ENCODE measurements around the gene CCL23. TPM values are rescaled to one million over a fixed set of nuclear protein-coding genes. Genes with fewer than 3 reads are reported as not detected.
A peak's percentile ranks its signal among the peaks of the same experiment; 100 is the strongest.

CCL23 gene
- total RNA-seq, 1 experiment from 2014 or later, result not detected

DNA sequence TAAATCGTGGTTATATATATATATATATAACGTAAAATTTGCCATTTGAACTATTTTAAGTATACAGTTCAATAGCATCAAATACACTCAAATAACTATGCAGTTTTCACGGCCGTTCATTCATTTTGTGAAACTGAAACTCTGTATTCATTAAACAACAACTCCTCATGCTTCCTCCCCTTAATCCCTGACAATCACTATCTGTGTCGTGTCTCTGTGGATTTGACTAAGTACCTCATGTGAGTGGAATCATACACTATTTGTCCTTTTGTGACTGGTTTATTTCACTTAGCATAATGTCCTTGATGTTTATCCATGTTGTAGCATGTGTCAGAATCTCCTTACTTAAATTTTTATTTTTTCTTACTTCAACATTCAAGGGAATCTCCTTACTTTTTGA lies 2.8 kb downstream of the CCL23 start:
- ChIA-PET CTCF (no interaction called here), POLR2A (ENCODE audit: unreplicated experiment) (no interaction called here)
- no peak overlapping the region for H3K4me2 ChIP-seq (ENCODE audit: low read length)
- H3K36me3 ChIP-seq (ENCODE audit: low read depth, low read length), result no peaks in the 10 kb centered on the region
- no peaks in the 10 kb centered on the region for H3K9me3 ChIP-seq (ENCODE audit: low read length)
- no peaks in the 10 kb centered on the region for H3K4me1 ChIP-seq (ENCODE audit: insufficient read depth, low read length)
- H3F3A ChIP-seq (ENCODE audit: low read length, unreplicated experiment), result no peaks in the 10 kb centered on the region
- H3K79me2 ChIP-seq (ENCODE audit: low read length), result no peaks in the 10 kb centered on the region
- peaks cover 15% of the 10 kb centered on the region for H3K27me3 ChIP-seq (ENCODE audit: low read length)
- no peak overlapping the region for H2AFZ ChIP-seq (ENCODE audit: low read length)
- no peaks in the 10 kb centered on the region for H3K9me2 ChIP-seq (replicated peaks; ENCODE audit: low read length)
- no peak overlapping the region for H3K4me3 ChIP-seq (ENCODE audit: low read length)
- no peak overlapping the region for H3K27ac ChIP-seq (ENCODE audit: low read length)
- H4K20me1 ChIP-seq (ENCODE audit: low read length), result no peaks in the 10 kb centered on the region
- no TSS peak for BruUV-seq (replicated peaks)
- ATAC-seq (no peak), DNase-seq (no peak)
- intact Hi-C loops (cut with micrococcal nuclease), result no loop called here
- no peak for TF ChIP-seq EZH2 (IDR thresholded peaks at IDR 0.05; ENCODE audit: low read length, unreplicated experiment)
- no peak for TF ChIP-seq EZH2phosphoT487 (IDR thresholded peaks at IDR 0.05; ENCODE audit: borderline replicate concordance, low read length)
- TF ChIP-seq, protein P1, sequence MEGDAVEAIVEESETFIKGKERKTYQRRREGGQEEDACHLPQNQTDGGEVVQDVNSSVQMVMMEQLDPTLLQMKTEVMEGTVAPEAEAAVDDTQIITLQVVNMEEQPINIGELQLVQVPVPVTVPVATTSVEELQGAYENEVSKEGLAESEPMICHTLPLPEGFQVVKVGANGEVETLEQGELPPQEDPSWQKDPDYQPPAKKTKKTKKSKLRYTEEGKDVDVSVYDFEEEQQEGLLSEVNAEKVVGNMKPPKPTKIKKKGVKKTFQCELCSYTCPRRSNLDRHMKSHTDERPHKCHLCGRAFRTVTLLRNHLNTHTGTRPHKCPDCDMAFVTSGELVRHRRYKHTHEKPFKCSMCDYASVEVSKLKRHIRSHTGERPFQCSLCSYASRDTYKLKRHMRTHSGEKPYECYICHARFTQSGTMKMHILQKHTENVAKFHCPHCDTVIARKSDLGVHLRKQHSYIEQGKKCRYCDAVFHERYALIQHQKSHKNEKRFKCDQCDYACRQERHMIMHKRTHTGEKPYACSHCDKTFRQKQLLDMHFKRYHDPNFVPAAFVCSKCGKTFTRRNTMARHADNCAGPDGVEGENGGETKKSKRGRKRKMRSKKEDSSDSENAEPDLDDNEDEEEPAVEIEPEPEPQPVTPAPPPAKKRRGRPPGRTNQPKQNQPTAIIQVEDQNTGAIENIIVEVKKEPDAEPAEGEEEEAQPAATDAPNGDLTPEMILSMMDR (conservative IDR thresholded peaks at IDR 0.05; ENCODE audit: low read depth, low read length), result no peak
- no peak overlapping the region for H3K9ac ChIP-seq (ENCODE audit: low read length)

GRCh38 chr17:36011201-36011600 lies 6.6 kb downstream of the CCL23 start:
- no peak for DNase-seq
- Histone ChIP-seq H3K4me2 (ENCODE audit: low read length) (no peak overlapping the region), H3K4me1 (ENCODE audit: insufficient read depth, low read length) (no peaks in the 10 kb centered on the region), H2AFZ (ENCODE audit: low read length) (no peak overlapping the region), H3K27me3 (ENCODE audit: low read length) (peaks cover 13% of the 10 kb centered on the region), H3K9me3 (ENCODE audit: low read length) (no peaks in the 10 kb centered on the region), H4K20me1 (ENCODE audit: low read length) (no peaks in the 10 kb centered on the region), H3K27ac (ENCODE audit: low read length) (no peak overlapping the region), H3K9ac (ENCODE audit: low read length) (no peak overlapping the region), H3K4me3 (ENCODE audit: low read length) (no peak overlapping the region), H3F3A (ENCODE audit: low read length, unreplicated experiment) (no peaks in the 10 kb centered on the region), H3K79me2 (ENCODE audit: low read length) (no peaks in the 10 kb centered on the region), H3K36me3 (ENCODE audit: low read depth, low read length) (no peaks in the 10 kb centered on the region), H3K9me2 (replicated peaks; ENCODE audit: low read length) (no peaks in the 10 kb centered on the region)
- ChIA-PET POLR2A (ENCODE audit: unreplicated experiment) (no interaction called here), CTCF (no interaction called here)
- intact Hi-C loops (cut with micrococcal nuclease), result no loop called here
- ATAC-seq, result no peak
- BruUV-seq (replicated peaks), result no TSS peak
- no peak for TF ChIP-seq EZH2phosphoT487 (IDR thresholded peaks at IDR 0.05; ENCODE audit: borderline replicate concordance, low read length)
- TF ChIP-seq EZH2 (IDR thresholded peaks at IDR 0.05; ENCODE audit: low read length, unreplicated experiment), result no peak
- TF ChIP-seq, protein P1 (conservative IDR thresholded peaks at IDR 0.05; ENCODE audit: low read depth, low read length), result no peak

DNA sequence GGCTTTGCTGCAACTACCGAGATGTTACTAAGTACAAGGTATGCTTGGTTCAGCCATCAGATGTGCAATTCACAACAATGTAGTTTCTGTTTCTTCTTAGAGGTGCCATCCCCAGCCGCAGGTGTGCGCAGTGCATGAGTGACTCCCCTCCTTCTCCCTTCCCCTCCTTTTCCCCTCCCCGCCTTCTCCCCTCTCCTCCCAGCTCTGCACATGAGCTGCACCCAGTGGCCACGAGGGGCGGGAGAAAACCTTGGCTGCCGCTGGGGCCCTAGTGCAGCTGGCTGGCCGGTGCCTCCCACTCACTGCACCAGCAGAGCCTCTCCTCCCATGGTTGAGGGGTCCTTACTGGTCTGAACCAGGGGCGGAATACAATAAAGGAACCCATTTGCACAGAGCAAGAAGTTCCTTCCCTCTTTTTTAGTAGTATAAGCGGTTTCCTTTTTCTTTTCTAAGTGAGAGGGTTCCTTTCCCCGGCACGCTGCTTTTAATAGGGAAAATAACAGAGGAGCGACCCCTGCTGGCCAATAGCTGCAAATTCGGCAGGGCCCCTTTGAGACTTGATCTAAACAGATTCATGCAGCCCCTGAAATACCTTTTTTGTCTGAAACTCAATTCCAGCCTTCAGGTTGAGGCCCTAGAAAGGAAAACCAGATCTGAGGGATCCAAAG lies 8.6 kb downstream of the CCL23 start:
- no peak for TF ChIP-seq EZH2phosphoT487 (IDR thresholded peaks at IDR 0.05; ENCODE audit: borderline replicate concordance, low read length)
- TF ChIP-seq, protein P1 (conservative IDR thresholded peaks at IDR 0.05; ENCODE audit: low read depth, low read length), result peak; percentile 70
- ATAC-seq, result no peak
- BruUV-seq (replicated peaks), result no TSS peak
- ChIA-PET CTCF (interaction anchor here (0.8 kb wide), 1 partner anchor 33 kb away, joined by 3 read pairs; no protein-coding TSS in a partner anchor), POLR2A (ENCODE audit: unreplicated experiment) (no interaction called here)
- Histone ChIP-seq H3K79me2 (ENCODE audit: low read length) (no peaks in the 10 kb centered on the region), H3K9me3 (ENCODE audit: low read length) (no peaks in the 10 kb centered on the region), H3K36me3 (ENCODE audit: low read depth, low read length) (no peaks in the 10 kb centered on the region), H2AFZ (ENCODE audit: low read length) (0 out of 2 replicates have a peak overlapping the region, but pooled peaks have one; percentile 53), H3K27ac (ENCODE audit: low read length) (no peak overlapping the region), H3K4me2 (ENCODE audit: low read length) (peak overlapping the region; percentile 49; the same call in 1 of the 2 replicates), H3K4me3 (ENCODE audit: low read length) (no peak overlapping the region), H4K20me1 (ENCODE audit: low read length) (no peaks in the 10 kb centered on the region), H3K9me2 (replicated peaks; ENCODE audit: low read length) (no peaks in the 10 kb centered on the region), H3K27me3 (ENCODE audit: low read length) (peaks cover 13% of the 10 kb centered on the region), H3K9ac (ENCODE audit: low read length) (no peak overlapping the region), H3K4me1 (ENCODE audit: insufficient read depth, low read length) (no peaks in the 10 kb centered on the region), H3F3A (ENCODE audit: low read length, unreplicated experiment) (no peaks in the 10 kb centered on the region)
- DNase-seq, result peak; percentile 42
- intact Hi-C loops (cut with micrococcal nuclease), result loop anchor here (5.0 kb wide), 1 partner anchor 42 kb away; no protein-coding TSS in a partner anchor
